GM19035 (cell line): Measurements from ENCODE around the gene USP17L27.
"Not testable (repeated sequence)": the region's sequence is repeated elsewhere in the genome, so short reads cannot be mapped to it uniquely, and the experiment has no call there.

Experiments
- ATAC-seq: cut with Tn5 transposase; IDR thresholded peaks from one replicate; pipeline ENCODE4 v1.9.1; 2021; ENCODE audit not compliant: unreplicated experiment

USP17L27 gene, protein sequence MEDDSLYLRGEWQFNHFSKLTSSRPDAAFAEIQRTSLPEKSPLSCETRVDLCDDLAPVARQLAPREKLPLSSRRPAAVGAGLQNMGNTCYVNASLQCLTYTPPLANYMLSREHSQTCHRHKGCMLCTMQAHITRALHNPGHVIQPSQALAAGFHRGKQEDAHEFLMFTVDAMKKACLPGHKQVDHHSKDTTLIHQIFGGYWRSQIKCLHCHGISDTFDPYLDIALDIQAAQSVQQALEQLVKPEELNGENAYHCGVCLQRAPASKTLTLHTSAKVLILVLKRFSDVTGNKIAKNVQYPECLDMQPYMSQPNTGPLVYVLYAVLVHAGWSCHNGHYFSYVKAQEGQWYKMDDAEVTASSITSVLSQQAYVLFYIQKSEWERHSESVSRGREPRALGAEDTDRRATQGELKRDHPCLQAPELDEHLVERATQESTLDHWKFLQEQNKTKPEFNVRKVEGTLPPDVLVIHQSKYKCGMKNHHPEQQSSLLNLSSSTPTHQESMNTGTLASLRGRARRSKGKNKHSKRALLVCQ

DNA sequence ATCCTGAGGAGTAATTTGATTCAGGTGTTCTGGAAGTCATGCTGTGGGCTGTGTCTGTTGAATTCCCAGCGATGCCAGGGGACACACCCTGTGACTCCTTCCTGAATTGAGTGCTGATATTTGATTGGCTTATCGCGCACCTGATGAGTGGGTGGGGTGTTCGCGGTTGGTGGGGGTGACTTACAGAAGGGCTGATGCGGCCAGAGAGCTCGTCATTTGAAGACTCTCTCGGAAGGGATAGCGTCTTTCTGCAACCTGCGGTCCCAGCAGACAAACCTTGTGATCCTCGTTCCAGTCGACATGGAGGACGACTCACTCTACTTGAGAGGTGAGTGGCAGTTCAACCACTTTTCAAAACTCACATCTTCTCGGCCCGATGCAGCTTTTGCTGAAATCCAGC is at the start of gene USP17L27:
Gene USP17L27, plus strand, starts transcription at position 301 of the 400 bp plus-strand sequence. Its CDS starts 0 bp downstream, at position 301.
- not testable (repeated sequence) for ATAC-seq

DNA sequence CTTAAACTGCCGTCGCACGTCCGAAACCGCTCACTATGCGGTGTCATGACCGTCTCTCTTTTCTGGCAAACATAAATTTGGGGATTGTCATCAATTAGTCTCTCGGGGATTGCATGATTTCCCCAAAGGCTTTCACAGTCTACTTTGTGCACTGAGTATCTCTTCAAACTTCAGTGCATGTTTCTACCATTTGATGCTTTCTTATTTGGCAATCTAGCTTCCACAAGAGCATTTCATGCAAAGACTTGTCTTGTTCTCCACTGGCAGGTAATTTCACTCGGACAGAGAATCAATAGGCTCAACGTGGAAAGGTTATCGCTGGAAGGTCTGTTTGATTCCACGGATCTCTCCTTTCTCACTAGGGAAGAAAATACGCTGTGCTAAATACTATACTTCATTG is 19.8 kb upstream of the USP17L27 start:
- not testable (repeated sequence) for ATAC-seq

DNA sequence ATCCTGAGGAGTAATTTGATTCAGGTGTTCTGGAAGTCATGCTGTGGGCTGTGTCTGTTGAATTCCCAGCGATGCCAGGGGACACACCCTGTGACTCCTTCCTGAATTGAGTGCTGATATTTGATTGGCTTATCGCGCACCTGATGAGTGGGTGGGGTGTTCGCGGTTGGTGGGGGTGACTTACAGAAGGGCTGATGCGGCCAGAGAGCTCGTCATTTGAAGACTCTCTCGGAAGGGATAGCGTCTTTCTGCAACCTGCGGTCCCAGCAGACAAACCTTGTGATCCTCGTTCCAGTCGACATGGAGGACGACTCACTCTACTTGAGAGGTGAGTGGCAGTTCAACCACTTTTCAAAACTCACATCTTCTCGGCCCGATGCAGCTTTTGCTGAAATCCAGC is 19.1 kb upstream of the USP17L27 start, which contains the start of gene USP17L24:
Gene USP17L24, plus strand, starts transcription at position 301 of the 400 bp plus-strand sequence. Its CDS starts 0 bp downstream, at position 301.
- not testable (repeated sequence) for ATAC-seq

DNA sequence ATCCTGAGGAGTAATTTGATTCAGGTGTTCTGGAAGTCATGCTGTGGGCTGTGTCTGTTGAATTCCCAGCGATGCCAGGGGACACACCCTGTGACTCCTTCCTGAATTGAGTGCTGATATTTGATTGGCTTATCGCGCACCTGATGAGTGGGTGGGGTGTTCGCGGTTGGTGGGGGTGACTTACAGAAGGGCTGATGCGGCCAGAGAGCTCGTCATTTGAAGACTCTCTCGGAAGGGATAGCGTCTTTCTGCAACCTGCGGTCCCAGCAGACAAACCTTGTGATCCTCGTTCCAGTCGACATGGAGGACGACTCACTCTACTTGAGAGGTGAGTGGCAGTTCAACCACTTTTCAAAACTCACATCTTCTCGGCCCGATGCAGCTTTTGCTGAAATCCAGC is 14.3 kb upstream of the USP17L27 start, which contains the start of gene USP17L25:
Gene USP17L25, plus strand, starts transcription at position 301 of the 400 bp plus-strand sequence. Its CDS starts 0 bp downstream, at position 301.
- not testable (repeated sequence) for ATAC-seq

DNA sequence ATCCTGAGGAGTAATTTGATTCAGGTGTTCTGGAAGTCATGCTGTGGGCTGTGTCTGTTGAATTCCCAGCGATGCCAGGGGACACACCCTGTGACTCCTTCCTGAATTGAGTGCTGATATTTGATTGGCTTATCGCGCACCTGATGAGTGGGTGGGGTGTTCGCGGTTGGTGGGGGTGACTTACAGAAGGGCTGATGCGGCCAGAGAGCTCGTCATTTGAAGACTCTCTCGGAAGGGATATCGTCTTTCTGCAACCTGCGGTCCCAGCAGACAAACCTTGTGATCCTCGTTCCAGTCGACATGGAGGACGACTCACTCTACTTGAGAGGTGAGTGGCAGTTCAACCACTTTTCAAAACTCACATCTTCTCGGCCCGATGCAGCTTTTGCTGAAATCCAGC is 9.6 kb upstream of the USP17L27 start, which contains the start of gene USP17L26:
Gene USP17L26, plus strand, starts transcription at position 301 of the 400 bp plus-strand sequence. Its CDS starts 0 bp downstream, at position 301.
- ATAC-seq: not testable (repeated sequence)

GRCh38 chr4:9339103-9339502 is 4.8 kb upstream of the USP17L27 start, which contains the start of gene USP17L5:
USP17L5 (plus strand) TSS chr4:9339403; CDS start chr4:9339403, 0 bp downstream.
- ATAC-seq: not testable (repeated sequence)

DNA sequence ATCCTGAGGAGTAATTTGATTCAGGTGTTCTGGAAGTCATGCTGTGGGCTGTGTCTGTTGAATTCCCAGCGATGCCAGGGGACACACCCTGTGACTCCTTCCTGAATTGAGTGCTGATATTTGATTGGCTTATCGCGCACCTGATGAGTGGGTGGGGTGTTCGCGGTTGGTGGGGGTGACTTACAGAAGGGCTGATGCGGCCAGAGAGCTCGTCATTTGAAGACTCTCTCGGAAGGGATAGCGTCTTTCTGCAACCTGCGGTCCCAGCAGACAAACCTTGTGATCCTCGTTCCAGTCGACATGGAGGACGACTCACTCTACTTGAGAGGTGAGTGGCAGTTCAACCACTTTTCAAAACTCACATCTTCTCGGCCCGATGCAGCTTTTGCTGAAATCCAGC is 4.6 kb downstream of the USP17L27 start, which contains the start of gene USP17L28:
Gene USP17L28, plus strand, starts transcription at position 301 of the 400 bp plus-strand sequence. Its CDS starts 0 bp downstream, at position 301.
- not testable (repeated sequence) for ATAC-seq

DNA sequence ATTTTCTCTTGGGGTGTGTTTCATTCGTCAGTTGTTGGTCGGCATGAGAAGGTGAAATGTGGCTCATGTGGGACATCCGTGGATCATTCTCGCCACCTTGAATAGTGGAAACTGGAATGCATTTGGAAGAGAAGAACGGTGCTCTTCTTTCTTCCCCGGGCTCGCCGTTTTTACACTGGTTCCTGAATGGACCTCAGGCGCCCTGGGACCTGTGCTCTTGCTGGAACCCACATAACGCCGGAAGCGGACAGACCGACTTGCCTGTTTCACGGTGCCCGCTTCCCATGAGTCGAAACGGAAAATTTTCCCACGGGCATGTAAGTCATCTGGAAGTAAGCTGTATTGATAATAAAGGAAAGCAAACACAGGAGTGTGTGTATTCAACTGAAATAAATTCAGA is 6.9 kb downstream of the USP17L27 start:
- ATAC-seq: not testable (repeated sequence)

GRCh38 chr4:9353338-9353737 is 9.4 kb downstream of the USP17L27 start, which contains the start of gene USP17L29:
USP17L29 (plus strand) TSS chr4:9353638; CDS start chr4:9353638, 0 bp downstream.
- ATAC-seq: not testable (repeated sequence)

DNA sequence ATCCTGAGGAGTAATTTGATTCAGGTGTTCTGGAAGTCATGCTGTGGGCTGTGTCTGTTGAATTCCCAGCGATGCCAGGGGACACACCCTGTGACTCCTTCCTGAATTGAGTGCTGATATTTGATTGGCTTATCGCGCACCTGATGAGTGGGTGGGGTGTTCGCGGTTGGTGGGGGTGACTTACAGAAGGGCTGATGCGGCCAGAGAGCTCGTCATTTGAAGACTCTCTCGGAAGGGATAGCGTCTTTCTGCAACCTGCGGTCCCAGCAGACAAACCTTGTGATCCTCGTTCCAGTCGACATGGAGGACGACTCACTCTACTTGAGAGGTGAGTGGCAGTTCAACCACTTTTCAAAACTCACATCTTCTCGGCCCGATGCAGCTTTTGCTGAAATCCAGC is 18.9 kb downstream of the USP17L27 start, which contains the start of gene USP17L30:
Gene USP17L30, plus strand, starts transcription at position 301 of the 400 bp plus-strand sequence. Its CDS starts 0 bp downstream, at position 301.
- not testable (repeated sequence) for ATAC-seq

DNA sequence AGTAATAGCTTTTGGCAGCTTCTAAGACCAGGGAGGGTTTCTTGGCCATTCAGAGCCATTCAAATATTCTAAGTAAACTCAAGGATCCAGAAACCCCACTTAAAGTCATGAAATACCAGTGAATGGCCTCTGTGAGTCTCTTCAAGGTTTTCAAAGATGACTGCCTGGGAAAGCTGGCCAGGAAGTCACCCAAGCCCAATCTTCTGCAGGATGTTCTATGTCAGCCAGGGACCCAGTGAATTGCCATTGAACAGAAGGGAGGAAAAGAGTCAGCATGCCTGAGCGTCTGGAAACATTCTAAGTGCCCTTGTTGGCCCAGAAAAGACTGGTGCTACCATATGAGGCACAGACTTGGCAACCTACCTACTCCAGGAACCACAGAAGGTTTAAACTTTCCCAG is 35.9 kb downstream of the USP17L27 start:
- not testable (repeated sequence) for ATAC-seq

- not testable (repeated sequence) for ATAC-seq
Observed at GRCh38 chr4:9381012-9381534, 37.1 kb downstream of the USP17L27 start.

DNA sequence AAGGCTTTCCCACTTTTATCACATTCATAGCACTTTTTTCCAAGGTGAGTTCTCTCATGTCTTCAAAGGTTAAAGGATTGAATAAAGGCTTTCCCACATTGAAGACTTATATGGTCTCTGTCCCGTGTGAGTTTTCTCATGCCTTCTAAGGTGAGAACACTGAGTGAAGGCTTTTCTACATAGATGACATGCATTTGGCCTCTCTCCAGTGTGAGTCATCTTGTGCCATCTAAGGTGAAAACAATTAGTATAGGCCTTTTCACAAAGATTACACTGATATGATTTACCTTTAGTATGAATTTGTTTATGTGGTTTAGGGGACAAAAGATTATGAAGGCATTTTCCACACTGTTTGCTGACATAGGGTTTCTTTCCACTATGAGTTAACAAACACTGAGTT is 40.2 kb downstream of the USP17L27 start:
- ATAC-seq: no peak

DNA sequence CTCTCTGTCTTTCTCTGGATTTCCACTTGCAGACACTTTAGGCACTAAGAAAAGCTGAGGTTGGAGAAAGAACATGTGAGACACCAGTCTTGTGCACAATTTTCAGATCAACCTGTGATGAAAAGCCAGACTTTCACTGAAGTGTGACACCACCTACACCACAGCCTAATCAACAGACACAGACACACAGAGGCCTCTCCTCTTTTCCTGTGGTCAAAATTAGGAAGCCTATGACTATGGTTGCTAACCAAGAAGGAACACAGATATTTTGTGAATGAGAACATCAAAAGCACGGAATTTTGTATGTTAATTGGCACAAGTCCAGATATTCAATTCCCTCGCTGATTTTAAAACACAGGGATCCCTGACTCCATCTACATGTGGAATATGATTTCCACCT is 45.1 kb downstream of the USP17L27 start:
- ATAC-seq: not testable (repeated sequence)
